Measurements from ENCODE around the gene SRP9. TPM values are rescaled to one million over a fixed set of nuclear protein-coding genes. Genes with fewer than 3 reads are reported as not detected.
"Not testable (repeated sequence)": the region's sequence is repeated elsewhere in the genome, so short reads cannot be mapped to it uniquely, and the experiment has no call there.

Gene SRP9
- total RNA-seq, 2 experiments from 2014 or later = 219 to 249 TPM

GRCh38 chr1:225771661-225772322, 5.8 kb upstream of the SRP9 start:
- H3K4me3 Mint-ChIP-seq = no peak overlapping the region
- DNase-seq = no peak
- H3K4me1 Mint-ChIP-seq = no peaks in the 10 kb centered on the region
- H3K27ac Mint-ChIP-seq = no peak overlapping the region
- no peaks in the 10 kb centered on the region for H3K27me3 Mint-ChIP-seq
- CTCF ChIA-PET = interaction anchor here (0.6 to 1.4 kb wide), 2 partner anchors 110 to 341 kb away, joined by 4 to 7 read pairs; partner anchors contain the start of gene TMEM63A
- no peaks in the 10 kb centered on the region for H3K9me3 Mint-ChIP-seq
- no peaks in the 10 kb centered on the region for H3K36me3 Mint-ChIP-seq (ENCODE audit: low read depth)
- POLR2A ChIA-PET = no interaction called here

GRCh38 chr1:225772323-225772768, 5.3 kb upstream of the SRP9 start:
- DNase-seq = peak; percentile 28
- no peak overlapping the region for H3K27ac Mint-ChIP-seq
- ChIA-PET POLR2A (no interaction called here), CTCF (interaction anchor here (0.6 to 1.4 kb wide), 2 partner anchors 109 to 298 kb away, joined by 3 to 4 read pairs; partner anchors contain the start of gene TMEM63A)
- H3K4me3 Mint-ChIP-seq = no peak overlapping the region
- H3K27me3 Mint-ChIP-seq = no peaks in the 10 kb centered on the region
- H3K36me3 Mint-ChIP-seq (ENCODE audit: low read depth) = no peaks in the 10 kb centered on the region
- H3K9me3 Mint-ChIP-seq = no peaks in the 10 kb centered on the region
- H3K4me1 Mint-ChIP-seq = no peaks in the 10 kb centered on the region

- Mint-ChIP-seq H3K27me3 (no peaks in the 10 kb centered on the region), H3K36me3 (ENCODE audit: low read depth) (no peaks in the 10 kb centered on the region), H3K4me3 (no peak overlapping the region), H3K27ac (no peak overlapping the region), H3K9me3 (no peaks in the 10 kb centered on the region), H3K4me1 (no peaks in the 10 kb centered on the region)
- CTCF ChIA-PET = interaction anchor here (0.6 to 1.4 kb wide), 2 partner anchors 108 to 299 kb away, joined by 3 to 4 read pairs; partner anchors contain the start of gene TMEM63A
- POLR2A ChIA-PET = no interaction called here
- no peak for DNase-seq
Observed at GRCh38 chr1:225772848-225773247, 4.8 kb upstream of the SRP9 start.

GRCh38 chr1:225774281-225775147, 3.1 kb upstream of the SRP9 start:
- Mint-ChIP-seq H3K4me3 (no peak overlapping the region), H3K36me3 (ENCODE audit: low read depth) (peaks cover 9% of the 10 kb centered on the region), H3K9me3 (no peaks in the 10 kb centered on the region), H3K27ac (no peak overlapping the region), H3K27me3 (no peaks in the 10 kb centered on the region), H3K4me1 (peaks cover 5% of the 10 kb centered on the region)
- ChIA-PET CTCF (interaction anchor here (0.6 to 1.5 kb wide), 2 partner anchors 38 to 155 kb away, joined by 3 to 5 read pairs; no protein-coding TSS in a partner anchor), POLR2A (no interaction called here)
- no peak for DNase-seq

- POLR2A ChIA-PET = no interaction called here
- Mint-ChIP-seq H3K4me3 (no peak overlapping the region), H3K4me1 (peaks cover 18% of the 10 kb centered on the region), H3K27me3 (no peaks in the 10 kb centered on the region), H3K9me3 (no peaks in the 10 kb centered on the region), H3K36me3 (ENCODE audit: low read depth) (peaks cover 23% of the 10 kb centered on the region), H3K27ac (no peak overlapping the region)
- DNase-seq = no peak
- CTCF ChIA-PET = interaction anchor here (0.9 to 3.6 kb wide), 3 partner anchors 11 to 37 kb away, joined by 3 to 19 read pairs (median 4); no protein-coding TSS in a partner anchor
Observed at GRCh38 chr1:225776294-225776693, 1.3 kb upstream of the SRP9 start.

- Mint-ChIP-seq H3K9me3 (no peaks in the 10 kb centered on the region), H3K27ac (no peak overlapping the region), H3K4me1 (peaks cover 23% of the 10 kb centered on the region), H3K36me3 (ENCODE audit: low read depth) (peaks cover 25% of the 10 kb centered on the region), H3K4me3 (no peak overlapping the region), H3K27me3 (no peaks in the 10 kb centered on the region)
- POLR2A ChIA-PET = interaction anchor here (1.3 to 1.6 kb wide), 6 partner anchors 8 to 309 kb away, joined by 3 to 7 read pairs (median 6); partner anchors contain the start of genes H3-3A, PYCR2 and TMEM63A
- CTCF ChIA-PET = interaction anchor here (0.5 to 3.6 kb wide), 34 partner anchors 9 to 326 kb away, joined by 3 to 21 read pairs (median 4); partner anchors contain the start of genes PYCR2, SDE2 and TMEM63A
- DNase-seq = no peak
Observed at GRCh38 chr1:225777058-225777582, 506 bp upstream of the SRP9 start.

GRCh38 chr1:225778337-225778669, 677 bp downstream of the SRP9 start:
- Mint-ChIP-seq H3K9me3 (no peaks in the 10 kb centered on the region), H3K27me3 (no peaks in the 10 kb centered on the region), H3K27ac (no peak overlapping the region), H3K4me3 (no peak overlapping the region), H3K36me3 (ENCODE audit: low read depth) (peaks cover 33% of the 10 kb centered on the region), H3K4me1 (peaks cover 35% of the 10 kb centered on the region)
- CTCF ChIA-PET = interaction anchor here (0.6 to 3.6 kb wide), 26 partner anchors 8 to 327 kb away, joined by 3 to 21 read pairs (median 4); partner anchors contain the start of genes PYCR2 and SDE2
- no peak for DNase-seq
- POLR2A ChIA-PET = interaction anchor here (0.6 to 1.6 kb wide), 8 partner anchors 9 to 310 kb away, joined by 3 to 7 read pairs (median 6); partner anchors contain the start of genes H3-3A, PYCR2 and TMEM63A

- DNase-seq, H3K9me3 Mint-ChIP-seq, H3K27ac Mint-ChIP-seq, H3K4me3 Mint-ChIP-seq, H3K27me3 Mint-ChIP-seq, POLR2A ChIA-PET: not testable (repeated sequence)
- CTCF ChIA-PET = interaction anchor here (0.6 to 2.6 kb wide), 5 partner anchors 15 to 305 kb away, joined by 3 to 7 read pairs (median 4); no protein-coding TSS in a partner anchor
- Mint-ChIP-seq H3K36me3 (ENCODE audit: low read depth) (peaks cover 40% of the 10 kb centered on the region), H3K4me1 (peaks cover 42% of the 10 kb centered on the region)
Observed at GRCh38 chr1:225779165-225779564, 1.5 kb downstream of the SRP9 start.

- ChIA-PET CTCF (interaction anchor here (0.6 to 2.6 kb wide), 4 partner anchors 12 to 462 kb away, joined by 3 to 7 read pairs (median 4); no protein-coding TSS in a partner anchor), POLR2A (no interaction called here)
- H3K4me1 Mint-ChIP-seq = peaks cover 42% of the 10 kb centered on the region
- H3K27me3 Mint-ChIP-seq = no peaks in the 10 kb centered on the region
- no peaks in the 10 kb centered on the region for H3K9me3 Mint-ChIP-seq
- H3K27ac Mint-ChIP-seq = no peak overlapping the region
- no peak for DNase-seq
- peak overlapping the region; percentile 33 for H3K4me3 Mint-ChIP-seq
- H3K36me3 Mint-ChIP-seq (ENCODE audit: low read depth) = peaks cover 43% of the 10 kb centered on the region
Observed at GRCh38 chr1:225780134-225780533, 2.5 kb downstream of the SRP9 start.

GRCh38 chr1:225780630-225781029, 3.0 kb downstream of the SRP9 start:
- CTCF ChIA-PET = interaction anchor here (0.6 to 1.1 kb wide), 2 partner anchors 12 to 462 kb away, joined by 3 to 4 read pairs; no protein-coding TSS in a partner anchor
- no peaks in the 10 kb centered on the region for H3K9me3 Mint-ChIP-seq
- DNase-seq = no peak
- no peaks in the 10 kb centered on the region for H3K27me3 Mint-ChIP-seq
- H3K27ac Mint-ChIP-seq = peak overlapping the region; percentile 25
- peaks cover 47% of the 10 kb centered on the region for H3K36me3 Mint-ChIP-seq (ENCODE audit: low read depth)
- POLR2A ChIA-PET = no interaction called here
- H3K4me3 Mint-ChIP-seq = peak overlapping the region; percentile 9
- peaks cover 42% of the 10 kb centered on the region for H3K4me1 Mint-ChIP-seq

- CTCF ChIA-PET = interaction anchor here (1.5 kb wide), 1 partner anchor 11 kb away, joined by 5 read pairs; the partner anchor contains the start of gene SRP9
- H3K4me3 Mint-ChIP-seq, DNase-seq, POLR2A ChIA-PET, H3K27me3 Mint-ChIP-seq, H3K4me1 Mint-ChIP-seq, H3K27ac Mint-ChIP-seq, H3K9me3 Mint-ChIP-seq: not testable (repeated sequence)
- H3K36me3 Mint-ChIP-seq (ENCODE audit: low read depth) = peaks cover 72% of the 10 kb centered on the region
Observed at GRCh38 chr1:225789142-225789541, 11.5 kb downstream of the SRP9 start.

GRCh38 chr1:225794954-225795353, 17.3 kb downstream of the SRP9 start:
- H3K4me1 Mint-ChIP-seq = no peaks in the 10 kb centered on the region
- DNase-seq = no peak
- no peak overlapping the region for H3K27ac Mint-ChIP-seq
- ChIA-PET CTCF (no interaction called here), POLR2A (no interaction called here)
- peaks cover 7% of the 10 kb centered on the region for H3K9me3 Mint-ChIP-seq
- H3K4me3 Mint-ChIP-seq = no peak overlapping the region
- H3K27me3 Mint-ChIP-seq = no peaks in the 10 kb centered on the region
- H3K36me3 Mint-ChIP-seq (ENCODE audit: low read depth) = peaks cover 51% of the 10 kb centered on the region
